GM12875 (cell line): ENCODE data around the gene OCEL1.

Experiments
- H3K4me3 ChIP-seq: one replicate; pipeline ENCODE4 v1.5.1; 2011; ENCODE audit warnings: low read depth, low read length, control low read depth
- CTCF ChIP-seq: IDR thresholded peaks from 2 replicates; pipeline ENCODE4 v1.5.1; 2011; ENCODE audit warnings: low read depth, mild to moderate bottlenecking, control low read depth, inconsistent platforms, low read length, moderate library complexity, borderline replicate concordance; ENCODE audit not compliant: insufficient read depth

Gene OCEL1

GRCh38 chr19:17240826-17241399 is 14.9 kb downstream of the OCEL1 start:
- TF ChIP-seq CTCF = no peak
- H3K4me3 ChIP-seq = no peak overlapping the region

- no peak for TF ChIP-seq CTCF
- no peak overlapping the region for H3K4me3 ChIP-seq
Measured at GRCh38 chr19:17242431-17243208, 16.6 kb downstream of the OCEL1 start.

DNA sequence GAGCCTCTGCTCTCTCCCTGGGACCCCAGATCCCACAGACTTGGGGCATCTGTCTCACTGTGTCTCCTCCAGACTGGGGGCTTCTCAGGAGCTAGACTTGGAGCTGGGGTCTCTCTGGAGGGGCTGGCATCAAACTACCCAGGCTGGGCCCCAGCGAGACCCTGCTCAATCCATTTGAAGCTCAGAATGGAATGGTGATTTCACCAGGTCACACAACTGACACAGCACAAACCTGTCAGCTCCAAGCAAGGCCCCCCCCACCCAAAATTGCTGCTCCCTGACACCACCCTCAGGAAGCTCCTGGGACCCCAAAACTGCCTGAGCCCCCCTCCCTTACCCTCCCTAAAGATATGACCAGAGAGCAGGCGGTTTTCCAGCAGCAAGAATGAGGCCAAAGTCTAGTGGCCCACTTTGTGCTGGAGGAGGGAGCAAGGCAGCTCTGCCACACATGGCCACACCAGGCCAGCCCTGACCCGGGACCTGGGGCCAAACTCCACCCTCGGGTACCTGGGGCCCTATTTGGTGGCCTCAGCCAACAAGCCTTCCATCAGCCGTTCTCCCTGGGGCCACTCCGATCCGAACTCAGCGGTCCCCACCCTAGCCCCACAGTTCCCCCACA is 17.3 kb downstream of the OCEL1 start:
- TF ChIP-seq CTCF = no peak
- no peak overlapping the region for H3K4me3 ChIP-seq

DNA sequence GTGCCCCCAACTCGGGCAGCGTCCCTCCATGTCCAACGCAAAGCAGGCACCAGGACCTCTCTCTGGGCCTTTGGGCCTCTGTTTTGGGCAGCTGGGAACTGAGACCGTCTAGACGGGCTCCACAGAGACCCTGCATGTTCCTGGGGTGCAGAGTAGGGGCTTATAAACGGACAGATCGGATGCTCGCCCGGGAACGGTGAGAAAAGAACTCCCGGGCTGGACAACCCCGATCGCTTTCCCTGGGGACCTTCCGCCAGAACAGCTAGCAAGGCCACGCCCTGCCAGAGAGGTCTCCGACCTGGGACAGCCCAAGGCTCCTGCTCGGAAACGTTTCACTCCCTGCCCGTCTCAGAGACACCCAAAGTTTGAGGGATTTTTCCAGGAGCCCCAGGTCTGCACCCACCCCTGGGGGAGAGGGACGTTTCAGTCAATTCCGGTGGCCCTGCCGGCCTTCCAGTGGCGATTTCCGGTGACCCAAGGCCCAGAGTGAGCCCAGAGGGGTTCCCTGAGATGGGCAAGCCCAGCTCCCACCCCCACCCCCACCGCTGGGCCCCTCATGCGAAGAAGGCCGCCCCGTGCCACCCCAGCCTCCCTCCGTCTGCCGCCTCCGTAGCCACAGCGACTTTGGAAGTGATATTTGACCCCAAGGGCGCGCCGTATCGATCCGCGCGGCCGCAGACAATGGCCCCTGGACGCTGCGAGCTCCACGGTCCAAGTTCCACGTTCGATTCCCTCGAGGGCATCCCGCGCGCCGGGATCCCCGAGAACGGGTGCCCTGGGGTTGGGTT is 18.0 kb downstream of the OCEL1 start:
- H3K4me3 ChIP-seq = peak overlapping the region; percentile 68
- no peak for TF ChIP-seq CTCF

DNA sequence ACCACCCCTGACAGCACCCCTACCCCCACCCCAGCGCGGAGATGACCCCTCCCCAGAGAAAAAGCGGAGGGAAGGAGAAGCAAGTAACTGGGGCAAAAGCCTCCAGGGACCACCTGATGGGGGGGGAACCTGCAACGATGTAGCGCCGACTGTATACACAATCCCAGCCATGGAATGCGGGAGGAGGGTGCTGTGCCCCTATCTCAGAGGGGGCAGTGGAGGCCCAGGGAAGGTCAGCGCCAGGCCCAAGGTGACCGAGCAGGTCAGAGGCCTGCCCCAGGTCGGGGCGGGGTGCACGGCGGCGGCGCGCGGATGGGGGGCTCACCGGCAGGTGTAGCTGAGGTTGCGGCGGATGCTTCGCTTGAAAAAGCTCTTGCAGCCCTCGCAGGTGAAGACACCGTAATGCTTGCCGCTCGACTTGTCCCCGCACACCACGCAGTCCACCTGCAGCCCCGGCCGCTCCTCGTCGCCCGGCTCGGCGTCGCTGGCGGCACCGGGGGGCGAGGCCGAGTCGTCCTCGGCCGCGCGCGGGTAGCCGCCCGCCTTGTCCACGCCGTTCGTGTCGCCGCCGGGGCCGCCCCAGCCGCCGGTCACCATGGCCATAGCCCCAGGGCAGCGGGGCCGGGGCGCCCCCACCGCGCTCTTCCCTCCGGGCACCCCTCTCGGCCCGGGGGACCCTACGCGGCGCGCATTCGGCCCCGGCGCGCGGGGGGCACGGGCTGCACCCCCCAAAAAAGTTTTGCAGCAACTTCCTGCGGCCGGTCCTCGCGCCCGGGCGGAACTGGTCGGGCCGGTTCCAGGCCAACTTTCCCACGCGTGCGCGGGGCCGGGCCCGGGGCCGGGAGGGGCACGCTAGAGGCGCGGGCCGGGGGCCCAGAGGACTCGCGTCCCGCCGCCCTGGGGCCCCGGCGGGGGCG is 18.9 kb downstream of the OCEL1 start:
- no peak for TF ChIP-seq CTCF
- H3K4me3 ChIP-seq = peak overlapping the region; percentile 68

DNA sequence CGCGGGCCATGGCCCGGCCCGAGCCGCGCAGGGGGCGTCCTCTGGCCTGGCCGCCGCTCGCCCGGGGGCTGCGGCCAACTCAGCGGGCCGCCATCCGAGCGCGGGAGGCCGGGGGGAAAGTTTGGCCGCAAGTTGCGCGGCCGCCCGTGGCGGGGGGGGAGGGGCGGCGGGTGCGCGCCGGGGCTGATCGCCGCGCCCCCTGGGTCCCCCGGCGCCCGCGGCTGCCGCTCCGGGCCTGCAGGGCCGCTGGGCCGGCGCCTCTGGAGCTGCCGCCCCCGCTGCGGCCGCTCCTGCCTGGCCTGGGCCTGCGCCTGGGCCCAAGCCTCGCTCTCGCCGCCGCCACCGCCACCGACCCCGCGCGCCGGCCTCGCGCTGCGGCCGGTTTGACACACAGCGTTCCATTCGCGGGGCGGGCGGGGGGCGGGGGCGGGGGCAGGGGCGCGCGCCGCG is 19.5 kb downstream of the OCEL1 start, which contains the start of gene NR2F6:
TSS of gene NR2F6 (minus strand) at position 385 of the 450 bp plus-strand sequence. CDS start 699 bp downstream, outside the sequence.
- H3K4me3 ChIP-seq = peak within 1 kb of the TSS; percentile 68
- no peak for TF ChIP-seq CTCF
